HG02588 (cell line): Measurements from ENCODE around the gene CYP39A1.

Experiments
- ATAC-seq: cut with Tn5 transposase; IDR thresholded peaks from one replicate; pipeline ENCODE4 v1.9.1; 2021; ENCODE audit warnings: mild to moderate bottlenecking, moderate library complexity; ENCODE audit not compliant: unreplicated experiment

The CYP39A1 gene

DNA sequence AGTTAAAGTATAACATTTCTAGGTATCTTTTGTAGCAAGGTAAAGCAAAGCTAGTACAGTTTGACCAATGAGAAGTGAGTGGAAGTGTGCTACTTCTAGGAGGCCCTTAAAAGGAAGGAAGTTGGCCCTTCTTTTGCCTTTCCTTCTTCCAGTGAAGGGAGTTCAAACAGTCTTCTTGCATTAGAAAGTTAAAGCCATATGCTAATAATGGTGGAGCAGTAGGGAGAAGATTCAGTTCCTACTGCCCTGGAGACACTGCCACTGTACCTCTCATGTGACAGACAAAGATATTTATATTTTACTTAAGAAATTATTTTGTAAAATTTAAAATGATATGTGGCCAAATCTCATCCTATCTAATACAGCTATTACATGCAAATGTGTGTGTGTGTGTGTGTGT is 135.4 kb downstream of the CYP39A1 start:
- no peak for ATAC-seq

DNA sequence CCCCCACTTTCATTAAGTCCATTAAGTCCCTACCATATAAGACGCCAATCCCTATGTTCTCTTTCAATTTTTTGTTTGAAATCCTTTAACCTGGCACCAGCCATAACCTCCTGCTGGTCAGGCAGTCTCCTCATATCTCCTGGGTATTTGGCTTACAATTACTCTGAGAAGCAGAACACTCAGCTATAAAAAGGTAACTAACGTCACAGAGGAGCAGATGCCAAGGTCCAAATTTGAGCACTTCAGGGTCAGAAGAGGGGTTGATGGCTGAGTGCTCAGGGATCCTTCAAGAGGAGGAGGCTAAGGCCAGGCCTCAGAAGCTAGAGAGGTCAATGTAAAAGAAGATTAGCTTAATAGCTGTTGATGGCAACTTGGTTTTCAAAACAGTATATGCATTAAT is 139.1 kb downstream of the CYP39A1 start:
- no peak for ATAC-seq

DNA sequence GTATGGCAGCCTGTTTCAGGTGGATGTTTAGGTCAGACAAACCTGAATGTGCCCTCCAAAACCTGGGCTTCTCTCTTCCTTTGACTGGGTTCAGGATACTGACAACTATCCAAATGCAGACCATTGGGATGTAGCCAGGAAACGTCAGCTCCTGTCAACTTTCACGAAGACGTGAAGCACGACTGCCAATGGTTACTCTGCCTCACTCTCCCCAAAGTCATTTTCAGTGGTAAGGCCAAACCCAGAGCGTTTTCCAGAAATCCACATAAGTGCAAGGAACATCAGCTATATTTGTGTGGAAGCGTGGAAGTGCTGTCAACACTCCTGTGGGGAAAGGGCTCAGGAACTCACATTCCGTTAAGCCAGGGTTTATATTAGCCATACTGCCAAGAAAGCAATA is 141.3 kb downstream of the CYP39A1 start:
- no peak for ATAC-seq

DNA sequence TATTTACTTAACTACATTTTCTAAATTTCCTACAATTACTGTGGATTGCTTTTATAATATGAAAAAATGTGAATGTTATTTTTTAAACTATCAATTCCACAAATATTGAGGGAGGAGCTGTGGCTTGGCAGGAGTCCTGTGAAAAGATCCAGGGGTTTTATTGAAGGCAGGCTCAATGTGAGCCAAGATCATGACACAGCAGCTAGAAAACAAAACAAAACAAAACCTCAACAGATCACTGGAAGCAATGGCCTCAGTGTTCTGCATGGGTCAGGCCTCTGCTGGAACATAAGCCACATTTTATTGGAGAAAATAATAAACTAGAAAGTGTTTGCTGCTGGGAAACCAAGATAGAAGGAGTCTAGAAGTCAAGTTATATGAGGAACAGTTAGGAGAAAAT is 142.0 kb downstream of the CYP39A1 start:
- ATAC-seq: no peak

DNA sequence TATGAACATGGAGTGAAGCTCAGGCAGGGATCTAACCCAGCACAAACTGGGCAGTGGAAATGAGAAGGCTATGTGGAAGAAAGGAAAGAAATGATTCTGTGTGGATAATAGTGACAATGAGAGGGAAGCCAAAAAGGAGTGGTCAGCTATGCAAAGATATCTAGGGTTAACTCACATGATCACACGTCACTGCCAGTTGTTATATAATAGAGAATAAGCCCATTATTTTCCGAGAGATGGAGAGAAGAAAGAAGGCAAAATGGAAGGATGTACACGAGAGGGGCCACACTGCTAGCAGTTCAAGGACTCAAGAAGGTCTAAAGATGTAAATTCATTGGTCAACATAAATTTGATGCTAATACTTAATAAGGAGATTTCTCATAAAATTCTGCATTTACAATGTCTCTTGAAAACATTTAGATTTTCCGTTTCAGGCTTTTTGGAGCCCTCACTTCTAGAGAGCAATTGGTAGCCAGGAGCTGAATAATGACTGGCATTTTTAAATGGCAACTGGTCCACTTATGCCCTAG is 142.6 kb downstream of the CYP39A1 start:
- no peak for ATAC-seq

DNA sequence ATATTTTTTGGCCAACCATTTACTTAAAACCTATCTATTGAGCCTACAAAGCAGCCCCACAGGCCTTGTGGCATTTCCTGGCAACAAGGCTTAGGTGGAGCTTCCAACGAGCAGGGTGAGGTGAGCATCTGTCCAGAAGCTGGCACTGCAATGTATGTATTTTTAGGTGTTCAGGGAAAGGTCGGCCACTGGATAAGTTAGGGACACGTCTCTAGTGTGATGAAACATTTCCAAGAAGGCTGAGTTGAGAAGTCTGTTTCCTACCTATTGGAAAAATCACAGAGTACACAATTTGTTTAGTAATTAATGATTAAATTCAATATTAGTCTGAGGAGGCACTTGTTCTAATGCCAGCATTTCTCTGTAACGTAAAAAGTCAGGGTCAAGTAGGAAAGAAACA is 143.6 kb downstream of the CYP39A1 start:
- no peak for ATAC-seq

DNA sequence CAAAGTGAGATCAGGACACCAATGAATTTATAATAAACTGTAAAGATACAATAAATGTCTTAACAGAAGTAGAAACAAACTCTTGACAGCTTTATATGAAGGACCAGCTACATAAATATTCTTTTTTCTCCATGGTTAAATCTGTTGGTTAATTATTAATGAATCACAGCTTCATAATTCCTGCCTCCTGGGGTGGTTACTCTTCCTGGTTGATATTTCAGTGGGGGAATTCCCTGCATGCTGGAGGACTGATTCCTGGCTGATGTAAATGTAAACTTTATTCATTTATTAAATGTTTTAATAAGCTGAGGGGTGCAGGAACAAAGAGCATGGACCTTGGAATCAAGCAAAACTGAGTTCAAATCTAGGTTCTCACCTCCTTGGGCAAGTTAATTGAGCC is 145.2 kb downstream of the CYP39A1 start:
- ATAC-seq: no peak

DNA sequence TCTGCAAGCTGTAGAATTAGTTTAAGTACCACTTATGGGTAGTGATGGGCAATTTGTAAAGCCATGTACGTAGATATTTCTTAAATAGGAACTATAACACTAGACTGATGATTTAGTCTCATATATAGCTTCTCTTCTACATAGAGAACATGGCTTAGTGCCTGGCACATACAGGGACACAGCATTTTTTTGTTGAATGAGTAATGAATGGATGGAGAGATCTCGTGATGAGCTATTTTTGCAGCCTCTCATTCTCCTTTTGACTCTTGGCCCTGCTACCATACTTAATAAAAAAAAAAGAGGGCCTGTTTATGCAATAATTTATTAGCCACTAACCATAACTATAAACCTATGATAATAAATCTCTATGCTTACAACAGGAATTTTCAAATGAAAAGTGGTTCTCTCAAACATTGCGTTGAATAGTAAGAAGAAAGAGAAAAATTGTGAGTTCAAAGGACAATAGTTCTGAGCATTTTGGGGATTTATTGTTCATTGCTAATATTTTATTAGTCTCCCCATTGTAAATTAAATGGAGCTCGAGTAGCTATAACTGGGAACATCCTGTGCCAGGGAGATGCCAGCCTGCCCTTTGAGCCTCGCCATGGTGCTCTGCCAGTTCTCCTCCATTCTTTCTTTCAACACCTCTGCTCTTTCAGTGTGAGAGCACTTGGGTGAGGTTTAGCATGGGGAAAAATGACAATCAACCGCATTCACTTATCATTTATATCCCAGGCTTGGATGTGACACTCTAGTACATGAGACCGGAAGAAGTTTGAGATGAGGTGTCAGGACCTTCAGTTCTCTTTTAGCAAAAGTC is 146.7 kb downstream of the CYP39A1 start:
- no peak for ATAC-seq

DNA sequence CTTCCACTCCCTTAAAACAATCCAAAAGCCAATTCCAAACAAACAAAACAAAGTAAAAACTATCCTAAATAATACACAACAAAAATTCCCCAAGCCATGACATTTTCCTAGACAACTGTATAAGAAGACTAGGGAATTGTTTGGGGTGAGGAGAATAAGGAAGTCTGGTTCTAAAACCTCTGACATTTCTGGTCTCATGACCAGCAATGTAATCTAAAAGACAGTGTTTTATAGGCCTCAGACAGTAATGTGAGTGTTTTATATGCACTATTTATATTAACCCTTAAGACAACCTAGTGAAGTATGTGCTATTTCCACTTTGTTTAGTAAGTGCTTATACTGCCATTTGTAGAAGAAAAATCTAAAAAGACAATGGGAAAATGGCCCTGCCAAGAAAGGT is 148.4 kb downstream of the CYP39A1 start:
- no peak for ATAC-seq

DNA sequence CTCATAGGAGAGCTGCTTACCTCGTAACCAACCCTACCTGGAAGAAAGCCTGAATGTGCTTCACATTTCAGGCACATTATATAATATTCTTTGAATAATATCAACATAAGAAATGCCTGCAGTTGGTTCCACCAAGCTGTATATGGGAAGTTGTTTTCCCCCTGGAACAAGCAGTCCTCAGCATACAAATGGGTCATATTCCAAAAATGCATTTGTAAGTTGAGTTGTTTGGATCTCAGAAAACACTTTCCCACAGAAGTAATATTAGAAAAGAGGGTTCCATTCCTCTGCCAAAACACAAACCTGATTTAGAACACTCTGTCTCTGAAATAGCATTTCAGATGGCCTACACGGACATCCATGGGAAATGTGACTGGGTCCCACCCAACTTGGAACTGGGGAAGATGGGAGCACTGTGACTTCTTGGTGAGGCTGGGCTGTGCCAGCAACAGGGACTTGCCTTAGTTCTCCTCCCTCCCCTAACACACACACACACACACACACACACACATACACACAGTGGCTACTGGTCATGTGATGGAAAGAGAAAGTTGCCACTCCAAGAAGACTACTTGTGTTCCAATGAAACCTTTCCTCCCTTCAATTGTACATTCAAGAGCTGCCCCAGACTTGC is 150.0 kb downstream of the CYP39A1 start:
- no peak for ATAC-seq

DNA sequence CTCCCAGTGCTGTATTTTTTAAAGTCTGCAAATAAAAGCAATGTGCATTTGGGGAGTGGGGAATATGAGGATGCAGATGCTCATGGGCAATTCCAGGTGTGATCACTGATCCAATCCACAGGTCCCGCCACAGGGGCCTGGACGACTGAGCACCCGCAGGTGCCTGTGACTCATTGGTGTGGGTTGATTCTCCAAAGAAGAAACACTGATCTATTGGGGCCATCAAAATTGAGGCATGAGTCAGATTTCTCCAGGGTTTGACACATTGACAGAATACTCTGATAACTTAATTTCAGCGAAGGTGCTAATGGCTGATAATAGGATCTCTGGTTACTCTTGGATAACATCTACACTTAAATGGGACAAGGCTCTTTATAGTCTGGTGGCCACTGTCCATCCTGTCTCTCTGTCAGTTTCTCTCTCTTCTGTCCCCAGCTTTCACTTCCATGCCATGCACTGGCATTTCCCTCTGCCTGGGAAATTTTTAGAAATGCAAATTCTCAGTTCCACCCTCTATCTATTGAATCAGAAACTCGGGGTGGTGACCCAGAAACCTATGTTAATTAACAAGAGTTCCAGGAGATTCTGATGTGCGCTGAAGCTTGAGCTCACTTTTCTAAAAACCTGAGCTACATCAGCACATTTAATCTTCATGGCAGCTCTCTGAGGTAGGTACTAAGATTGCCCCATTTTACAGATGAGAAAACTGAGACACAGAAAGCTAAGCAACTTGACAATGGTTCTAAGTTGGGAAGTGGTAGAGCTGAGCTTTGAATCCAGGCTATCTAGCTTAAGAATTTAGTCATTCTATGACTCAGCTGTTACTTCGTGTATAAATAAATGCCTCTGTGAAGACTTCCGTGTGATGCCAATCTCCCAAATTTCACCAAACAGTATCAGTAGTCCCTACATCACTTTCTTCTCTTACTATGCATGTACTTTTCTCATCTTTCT is 151.2 kb downstream of the CYP39A1 start:
- ATAC-seq: no peak

DNA sequence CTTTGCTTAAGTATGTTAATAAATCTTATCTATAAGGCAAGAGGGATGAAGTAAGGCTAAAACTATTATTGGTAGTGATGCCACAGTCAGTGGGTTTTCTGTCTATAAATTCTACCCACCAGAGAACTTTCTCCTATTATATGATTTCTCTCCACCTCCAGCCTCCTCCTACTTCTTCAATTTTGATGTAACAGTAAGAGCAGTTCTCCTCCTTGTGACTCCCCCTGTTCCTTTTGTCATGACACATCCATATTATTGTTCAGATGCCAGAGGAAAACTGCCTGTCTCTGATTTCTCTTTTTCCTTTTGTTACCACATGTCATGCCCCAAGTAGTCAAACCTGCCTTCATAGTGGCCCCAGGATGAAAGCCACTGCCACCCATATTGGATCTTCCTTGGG is 152.2 kb downstream of the CYP39A1 start:
- ATAC-seq: no peak
